ENCODE results near the gene PARD3B.

PARD3B gene

GRCh38 chr2:204909791-204910190 lies 364.5 kb downstream of the PARD3B start:
- DNase-seq, result no peak

DNA sequence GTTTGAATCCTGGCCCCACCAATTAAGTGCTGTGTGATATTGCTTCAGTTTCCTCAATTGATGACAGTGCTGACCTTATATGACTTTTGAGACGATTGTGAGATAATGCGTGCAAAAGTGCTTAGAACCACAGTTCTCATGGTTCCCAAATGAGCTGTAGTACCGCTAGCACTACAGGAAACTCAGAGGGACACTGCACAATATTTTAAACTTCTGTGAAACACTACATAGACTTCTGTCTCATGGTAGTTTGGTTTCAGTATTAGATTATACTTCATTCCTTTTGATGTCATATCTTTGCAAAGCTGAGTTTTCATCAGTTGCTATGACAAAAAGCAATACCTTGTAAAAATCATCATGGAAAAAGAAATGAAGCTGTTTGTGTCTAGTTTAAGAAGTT lies 368.0 kb downstream of the PARD3B start:
- no peak for DNase-seq

DNA sequence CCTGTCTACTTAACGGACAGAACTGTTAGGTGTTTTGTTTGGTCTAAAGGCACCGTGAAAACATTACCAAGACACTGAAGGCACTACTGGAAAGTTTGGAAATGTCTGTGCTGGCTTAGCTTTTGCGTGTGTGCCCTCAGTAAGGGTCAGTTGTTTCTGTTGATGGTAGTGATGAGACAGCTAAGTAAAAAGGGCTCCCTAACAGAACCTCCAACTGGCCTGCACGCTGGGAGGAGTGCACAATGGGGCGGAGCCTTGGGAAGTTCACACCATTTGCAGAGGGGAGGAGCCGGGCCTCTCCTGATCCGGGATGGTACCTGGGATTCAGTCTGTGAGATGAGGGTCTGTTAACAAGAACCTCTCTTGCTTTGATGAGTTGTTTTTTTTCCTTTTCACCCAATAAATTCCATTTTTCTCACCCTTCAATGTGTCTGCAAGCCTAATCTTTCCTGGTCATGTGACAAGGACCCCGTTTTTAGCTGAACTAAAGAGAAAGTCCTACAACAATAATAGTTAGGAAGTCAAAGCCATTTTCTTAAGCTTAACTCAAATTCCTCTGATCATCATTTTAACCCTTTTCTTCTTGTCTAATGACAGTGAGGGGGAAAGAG lies 368.7 kb downstream of the PARD3B start:
- no peak for DNase-seq

- no peak for DNase-seq
Observed at GRCh38 chr2:204914708-204915107, 369.4 kb downstream of the PARD3B start.

DNA sequence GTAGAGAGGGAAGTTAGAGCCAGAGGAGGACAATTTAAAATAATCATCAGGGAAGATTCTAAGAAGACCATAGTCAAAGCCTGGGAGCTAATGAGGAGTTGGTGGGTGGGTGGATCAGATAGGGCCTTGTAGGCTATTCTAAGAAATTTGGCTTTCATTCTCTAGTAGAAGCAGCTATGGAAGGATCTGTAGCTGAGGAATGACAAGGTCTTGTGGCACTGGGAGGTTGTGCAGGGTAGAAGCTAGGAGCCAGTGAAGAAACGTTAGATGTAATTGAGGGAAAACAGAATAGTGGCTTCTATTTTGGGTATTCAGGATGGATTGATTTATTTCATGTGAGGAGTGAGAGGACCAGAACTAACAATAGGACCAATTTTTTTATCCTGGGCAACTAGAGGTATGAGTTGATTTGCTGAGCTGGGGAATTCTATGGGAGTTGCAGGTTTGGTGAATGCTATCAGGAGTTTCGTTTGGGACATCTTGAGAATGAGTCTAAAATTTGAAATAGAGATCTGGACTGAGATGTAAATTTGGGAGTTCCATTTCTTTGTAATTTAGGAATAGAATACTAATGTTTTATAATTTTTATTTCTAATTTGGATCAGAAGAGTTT lies 371.9 kb downstream of the PARD3B start:
- DNase-seq, result no peak

DNA sequence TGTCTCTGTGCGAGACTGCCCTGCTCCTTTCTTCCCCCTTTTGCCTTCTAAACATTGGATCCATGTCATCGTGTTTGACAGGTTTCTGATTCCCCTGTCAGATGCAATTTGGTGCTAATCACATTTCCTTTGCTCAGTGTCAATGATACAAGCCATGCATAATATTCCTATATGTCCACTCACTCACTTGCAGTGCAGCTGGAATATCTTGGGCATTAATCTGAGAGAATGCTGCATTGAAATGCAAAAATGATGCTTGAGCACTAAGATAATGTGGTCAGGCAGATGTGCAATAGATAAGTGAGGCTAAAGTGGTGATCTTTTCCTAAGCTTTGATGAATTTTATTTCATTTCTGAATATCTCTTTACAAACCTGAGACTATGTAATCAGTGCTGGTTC lies 375.5 kb downstream of the PARD3B start:
- no peak for DNase-seq

- DNase-seq, result no peak
Observed at GRCh38 chr2:204923957-204924356, 378.7 kb downstream of the PARD3B start.

GRCh38 chr2:204931562-204931961 lies 386.3 kb downstream of the PARD3B start:
- no peak for DNase-seq

GRCh38 chr2:204933735-204934374 lies 388.6 kb downstream of the PARD3B start:
- DNase-seq, result no peak

GRCh38 chr2:204944927-204945326 lies 399.7 kb downstream of the PARD3B start:
- no peak for DNase-seq

DNA sequence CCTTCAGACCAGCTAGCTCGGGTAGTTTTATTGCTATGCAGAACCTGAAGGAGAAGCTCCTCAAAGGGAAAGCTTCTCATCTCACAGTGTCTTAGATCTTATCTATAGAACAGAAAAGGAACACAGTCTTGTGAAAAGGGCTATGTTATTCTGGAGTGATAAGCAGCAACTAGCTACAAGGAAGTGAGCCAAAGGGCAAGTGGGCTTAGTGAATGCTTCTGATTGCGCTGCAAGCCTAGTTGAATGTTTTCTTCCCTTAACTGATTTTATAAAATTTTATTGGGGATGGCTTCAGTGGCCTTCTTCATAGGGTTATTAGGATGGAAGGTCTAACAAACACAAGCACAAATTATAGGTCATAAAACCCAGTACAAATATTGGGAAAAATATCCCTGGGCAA lies 400.1 kb downstream of the PARD3B start:
- DNase-seq, result no peak

- DNase-seq, result no peak
Observed at GRCh38 chr2:204946892-204947291, 401.6 kb downstream of the PARD3B start.

DNA sequence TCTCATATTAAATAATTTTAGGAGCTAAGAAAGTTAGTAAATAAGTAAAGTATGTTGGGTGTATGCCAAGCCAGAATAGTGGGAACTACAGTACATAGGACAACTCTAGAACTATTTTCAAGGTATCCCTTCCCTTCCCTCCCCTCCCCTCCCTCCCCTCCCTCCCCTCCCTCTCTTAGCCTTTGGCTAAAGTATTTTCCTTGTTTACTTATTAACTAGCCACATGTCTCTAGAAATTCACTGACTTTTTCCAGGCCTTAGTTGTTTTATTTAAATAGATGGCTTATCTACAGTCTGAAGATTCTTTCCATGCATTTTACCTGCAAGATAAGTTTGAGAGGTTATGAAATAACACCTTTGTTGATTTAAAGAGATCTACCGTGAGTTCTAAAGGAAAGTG lies 402.1 kb downstream of the PARD3B start:
- no peak for DNase-seq

- no peak for DNase-seq
Observed at GRCh38 chr2:204948024-204948763, 402.9 kb downstream of the PARD3B start.

DNA sequence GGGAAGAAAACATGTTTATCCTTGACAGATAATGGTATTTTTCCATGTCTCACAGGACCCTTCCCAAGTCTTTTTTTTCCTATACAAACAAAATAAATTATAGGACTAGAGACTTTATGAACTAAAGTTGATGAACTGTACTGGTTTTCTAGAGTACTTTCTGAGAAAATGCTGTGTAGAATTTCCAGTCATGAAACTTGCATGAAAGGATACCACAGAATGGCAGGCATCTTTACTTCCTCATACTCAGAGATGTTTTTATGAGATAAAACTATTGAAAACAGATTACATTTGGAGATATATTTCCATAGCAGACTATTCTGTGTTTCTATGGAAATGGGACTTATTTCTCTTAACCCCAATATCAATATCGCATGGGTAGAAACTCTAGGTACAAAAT lies 403.5 kb downstream of the PARD3B start:
- DNase-seq, result no peak

DNA sequence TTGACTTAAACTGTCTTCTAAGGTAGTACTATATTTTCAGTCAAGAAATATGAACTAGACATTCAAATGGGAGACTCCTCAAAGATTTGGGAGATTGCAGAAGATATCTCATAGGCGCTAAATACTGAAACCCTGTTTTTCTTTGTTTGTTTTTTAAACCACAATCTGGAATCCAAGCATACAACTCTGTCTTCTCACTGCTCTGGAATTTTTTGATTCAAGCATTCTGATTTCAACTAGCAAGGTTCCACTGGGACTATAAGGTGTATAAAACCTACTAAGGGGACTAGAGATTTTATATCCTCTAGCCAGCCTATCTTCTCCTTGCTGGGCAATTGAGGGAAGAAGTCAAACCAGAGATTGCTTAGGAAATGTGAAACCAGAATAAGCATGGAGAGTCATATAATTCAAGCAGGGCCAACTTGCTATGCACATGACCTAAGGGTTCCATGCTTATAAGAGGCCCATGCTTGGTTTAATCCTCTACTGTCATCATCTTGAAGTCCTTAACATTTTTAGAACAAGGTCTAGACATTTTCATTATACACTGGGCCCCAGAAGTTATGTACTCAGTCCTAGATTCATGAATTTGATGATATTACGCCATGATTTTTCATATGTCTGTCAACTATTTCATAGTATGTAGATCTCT lies 405.5 kb downstream of the PARD3B start:
- no peak for DNase-seq

- no peak for DNase-seq
Observed at GRCh38 chr2:204958371-204958770, 413.1 kb downstream of the PARD3B start.

GRCh38 chr2:204964414-204964813 lies 419.1 kb downstream of the PARD3B start:
- no peak for DNase-seq

GRCh38 chr2:204966245-204966644 lies 421.0 kb downstream of the PARD3B start:
- DNase-seq, result no peak

- peak in 1 of 2 donors; percentile 9 for DNase-seq
Observed at GRCh38 chr2:204967199-204967960, 422.1 kb downstream of the PARD3B start.

DNA sequence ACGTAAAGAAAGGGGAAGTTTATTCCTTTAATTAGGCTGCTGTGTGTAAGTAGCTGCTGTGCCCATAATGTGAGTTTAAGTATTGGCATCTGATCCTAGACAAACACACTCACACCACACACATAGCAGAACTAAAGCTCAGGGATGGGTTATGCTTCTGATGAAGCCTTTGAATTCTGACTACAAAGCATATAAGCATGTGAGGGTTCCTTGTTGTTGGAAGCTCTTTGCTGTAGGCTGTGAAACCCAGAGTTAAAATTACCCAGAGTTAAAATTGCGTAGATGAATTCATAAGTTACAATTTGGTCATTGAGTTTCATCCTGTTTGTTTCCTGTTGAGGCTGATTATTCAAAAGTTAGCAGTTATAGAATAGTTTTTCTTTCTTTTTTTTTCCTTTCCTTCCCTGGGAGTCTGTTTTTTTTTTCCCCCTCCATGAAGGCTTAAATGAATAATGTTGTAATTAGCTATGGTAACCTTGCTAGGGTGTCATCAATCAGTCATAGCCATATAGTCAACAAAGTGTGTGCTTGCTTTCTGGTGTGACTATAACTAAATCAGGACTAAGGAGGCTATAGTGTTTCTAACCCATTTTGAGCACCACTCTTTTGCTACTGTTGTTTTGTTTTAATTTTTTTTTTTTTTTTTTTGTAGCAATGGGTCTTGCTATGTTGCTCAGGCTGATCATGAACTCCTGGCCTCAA lies 426.1 kb downstream of the PARD3B start:
- DNase-seq, result no peak

GRCh38 chr2:204972161-204972560 lies 426.9 kb downstream of the PARD3B start:
- no peak for DNase-seq

Data from bone marrow (tissue), 2 donors.